Caco-2 (cell line): ENCODE data around the gene PRPF18. TPM values are rescaled to one million over a fixed set of nuclear protein-coding genes. Genes with fewer than 3 reads are reported as not detected.

Source experiments
- BruUV-seq: library from RNA; stranded (reverse); fragments of 400-500 nt; replicated peaks from 2 replicates; lab custom pipeline; 2021; lab: Mats Ljungman, UMichigan
- CTCF ChIA-PET: fragments of 300-600 bp; sonication (Branson Sonifier 250); formaldehyde crosslinking; loops from one replicate; lab custom pipeline; 2022; ENCODE audit warnings: antibody characterized with exemption; lab: Charles Lee
- POLR2A ChIA-PET: fragments of 300-600 bp; sonication (Branson Sonifier 250); formaldehyde crosslinking; loops from one replicate; lab custom pipeline; 2022; ENCODE audit warnings: antibody characterized with exemption; lab: Charles Lee
- DNase-seq, 2 experiments: peaks; one replicate each; pipeline versions ENCODE4 v3.0.0 to v3.0.0-alpha.2; 2020 to 2022
- H3K27me3 ChIP-seq: replicated peaks from 2 replicates; pipeline ENCODE4 v1.6.0; 2011; ENCODE audit warnings: low read length; ENCODE audit not compliant: control insufficient read depth, insufficient read depth
- H3K36me3 ChIP-seq: 2 replicates; pipeline ENCODE4 v1.5.1; 2011; ENCODE audit warnings: low read length; ENCODE audit not compliant: control insufficient read depth, insufficient read depth
- H3K4me1 ChIP-seq: fragments of 250-450 bp; sonication (Bioruptor Pico); 2 replicates; pipeline ENCODE4 v1.5.1; 2020; ENCODE audit warnings: mild to moderate bottlenecking
- H3K4me3 ChIP-seq: 2 replicates; pipeline ENCODE4 v1.5.1; 2011; ENCODE audit warnings: low read depth, mild to moderate bottlenecking, control low read depth, low read length
- H3K9me3 ChIP-seq: fragments of 250-450 bp; sonication (Bioruptor Pico); 2 replicates; pipeline ENCODE4 v1.5.1; 2020; ENCODE audit warnings: mild to moderate bottlenecking, moderate library complexity
- H3K27ac Mint-ChIP-seq: one replicate; pipeline ENCODE4 v1.8.0; 2022; ENCODE audit warnings: mixed read lengths; ENCODE audit not compliant: unreplicated experiment
- H3K27me3 Mint-ChIP-seq: one replicate; pipeline ENCODE4 v1.8.0; 2022; ENCODE audit warnings: mixed read lengths; ENCODE audit not compliant: insufficient read depth, unreplicated experiment
- H3K36me3 Mint-ChIP-seq: one replicate; pipeline ENCODE4 v1.8.0; 2022; ENCODE audit warnings: mild to moderate bottlenecking, mixed read lengths; ENCODE audit not compliant: insufficient read depth, unreplicated experiment
- H3K4me1 Mint-ChIP-seq: one replicate; pipeline ENCODE4 v1.8.0; 2022; ENCODE audit warnings: low read depth, mixed read lengths; ENCODE audit not compliant: unreplicated experiment
- H3K4me3 Mint-ChIP-seq: one replicate; pipeline ENCODE4 v1.8.0; 2022; ENCODE audit warnings: mild to moderate bottlenecking, moderate library complexity, mixed read lengths; ENCODE audit not compliant: unreplicated experiment
- H3K9me3 Mint-ChIP-seq: one replicate; pipeline ENCODE4 v1.8.0; 2022; ENCODE audit warnings: mixed read lengths; ENCODE audit not compliant: unreplicated experiment
- intact Hi-C: fragments of 100-400 bp; cut with micrococcal nuclease; formaldehyde crosslinking; loops from one replicate; pipeline ENCODE4 v1.10.0; 2022; ENCODE audit not compliant: unreplicated experiment
- total RNA-seq: library from RNA; stranded (reverse); gene quantifications from 2 replicates; pipeline ENCODE4 v1.2.3, GENCODE V29; 2022
- TF ChIP-seq, protein P1 (sequence below), 2 experiments: fragments of 200-600 bp in 1 of 2; IDR thresholded peaks; 1 replicate in 1 of 2; 2 replicates in 1 of 2; pipeline versions ENCODE4 v1.5.1 to v1.8.0; 2011 to 2022; ENCODE audit warnings: antibody characterized with exemption in 1 of 2, control low read depth in 1 of 2, inconsistent platforms in 1 of 2, low read depth in 1 of 2, low read length in 1 of 2, mild to moderate bottlenecking in 1 of 2, moderate library complexity in 1 of 2; ENCODE audit not compliant: insufficient read depth in 1 of 2, severe bottlenecking in 1 of 2, unreplicated experiment in 1 of 2

The PRPF18 gene
- total RNA-seq, 1 experiment from 2014 or later: 31.0 TPM

DNA sequence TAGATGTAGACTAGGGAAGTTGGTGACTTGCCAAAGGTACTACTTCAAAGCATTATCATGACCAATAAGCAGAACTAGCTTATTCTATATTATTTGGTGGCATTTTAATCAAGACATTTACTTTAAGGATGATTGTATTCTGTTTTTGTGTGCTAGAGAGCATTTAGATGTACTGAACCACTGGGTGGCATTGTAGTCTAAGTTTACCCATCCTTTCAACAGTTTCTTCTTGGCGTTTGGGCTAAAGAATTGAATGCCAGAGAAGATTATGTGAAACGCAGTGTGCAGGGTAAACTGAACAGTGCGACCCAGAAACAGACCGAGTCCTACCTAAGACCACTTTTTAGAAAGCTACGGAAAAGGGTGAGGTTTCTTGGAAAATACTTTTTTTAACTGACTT lies 26.8 kb downstream of the PRPF18 start:
- H3K27ac Mint-ChIP-seq: peak overlapping the region; percentile 42
- no peak overlapping the region for H3K4me3 Mint-ChIP-seq
- H3K36me3 Mint-ChIP-seq: peaks cover 64% of the 10 kb centered on the region
- POLR2A ChIA-PET: no interaction called here
- intact Hi-C loops: loop anchor here (1.0 to 5.0 kb wide), 3 partner anchors 37 to 165 kb away; no protein-coding TSS in a partner anchor
- BruUV-seq: no TSS peak
- Histone ChIP-seq H3K4me1 (peaks cover 28% of the 10 kb centered on the region), H3K9me3 (no peaks in the 10 kb centered on the region), H3K36me3 (peaks cover 3% of the 10 kb centered on the region), H3K27me3 (no peaks in the 10 kb centered on the region), H3K4me3 (no peak overlapping the region)
- peaks cover 30% of the 10 kb centered on the region for H3K4me1 Mint-ChIP-seq
- CTCF ChIA-PET: interaction anchor here (0.7 to 0.9 kb wide), 2 partner anchors 15 to 46 kb away, joined by 3 read pairs; no protein-coding TSS in a partner anchor
- no peaks in the 10 kb centered on the region for H3K9me3 Mint-ChIP-seq
- no peaks in the 10 kb centered on the region for H3K27me3 Mint-ChIP-seq
- TF ChIP-seq, protein P1, sequence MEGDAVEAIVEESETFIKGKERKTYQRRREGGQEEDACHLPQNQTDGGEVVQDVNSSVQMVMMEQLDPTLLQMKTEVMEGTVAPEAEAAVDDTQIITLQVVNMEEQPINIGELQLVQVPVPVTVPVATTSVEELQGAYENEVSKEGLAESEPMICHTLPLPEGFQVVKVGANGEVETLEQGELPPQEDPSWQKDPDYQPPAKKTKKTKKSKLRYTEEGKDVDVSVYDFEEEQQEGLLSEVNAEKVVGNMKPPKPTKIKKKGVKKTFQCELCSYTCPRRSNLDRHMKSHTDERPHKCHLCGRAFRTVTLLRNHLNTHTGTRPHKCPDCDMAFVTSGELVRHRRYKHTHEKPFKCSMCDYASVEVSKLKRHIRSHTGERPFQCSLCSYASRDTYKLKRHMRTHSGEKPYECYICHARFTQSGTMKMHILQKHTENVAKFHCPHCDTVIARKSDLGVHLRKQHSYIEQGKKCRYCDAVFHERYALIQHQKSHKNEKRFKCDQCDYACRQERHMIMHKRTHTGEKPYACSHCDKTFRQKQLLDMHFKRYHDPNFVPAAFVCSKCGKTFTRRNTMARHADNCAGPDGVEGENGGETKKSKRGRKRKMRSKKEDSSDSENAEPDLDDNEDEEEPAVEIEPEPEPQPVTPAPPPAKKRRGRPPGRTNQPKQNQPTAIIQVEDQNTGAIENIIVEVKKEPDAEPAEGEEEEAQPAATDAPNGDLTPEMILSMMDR (IDR thresholded peaks at IDR 0.05; ENCODE audit: insufficient read depth in 1 of 2, low read depth in 1 of 2, low read length in 1 of 2, severe bottlenecking in 1 of 2, unreplicated experiment in 1 of 2): peak; percentile 49 to 58
- DNase-seq: peak in 1 of 2 experiments; percentile 49

DNA sequence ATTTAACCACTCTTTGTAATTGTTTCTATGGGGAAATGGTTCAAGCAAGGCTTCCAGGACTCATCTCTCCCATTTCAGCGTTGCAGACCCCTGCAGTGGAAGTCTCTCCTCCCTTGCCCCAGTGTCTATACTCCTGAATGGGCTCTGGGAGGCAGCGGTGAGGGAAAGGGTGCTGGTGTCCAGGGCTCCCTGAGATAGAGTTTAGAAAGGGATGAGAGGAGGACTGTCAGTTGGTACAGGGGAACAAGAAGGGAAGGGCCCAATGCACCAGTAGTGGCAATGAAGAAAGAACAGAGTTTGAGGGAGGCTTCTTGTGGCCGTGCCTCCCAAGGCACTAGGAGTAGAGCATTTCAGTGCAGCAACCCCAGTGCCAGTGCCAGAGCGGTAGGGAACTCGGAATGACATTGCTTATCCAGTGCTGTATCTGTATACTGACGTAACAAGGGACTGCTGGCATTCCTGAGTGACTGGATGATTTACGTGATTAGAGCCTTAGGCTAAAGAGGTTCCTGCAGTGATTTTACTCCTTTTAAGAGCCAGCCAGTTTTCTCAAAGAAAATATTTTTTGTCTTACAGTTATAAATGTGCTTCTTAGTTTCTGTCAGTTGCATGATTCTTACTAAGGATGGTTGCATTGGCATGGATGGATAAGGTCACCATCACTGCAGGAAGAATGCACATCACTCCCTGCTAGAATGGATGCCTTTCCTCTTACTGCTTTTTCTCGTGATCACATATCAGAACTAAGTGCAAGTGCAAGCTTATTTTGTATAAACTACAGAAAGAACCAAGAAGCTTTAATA lies 28.0 kb downstream of the PRPF18 start:
- no TSS peak for BruUV-seq
- peak; percentile 70 to 78 for DNase-seq
- POLR2A ChIA-PET: no interaction called here
- peak overlapping the region; percentile 42 for H3K27ac Mint-ChIP-seq
- H3K4me1 Mint-ChIP-seq: peaks cover 30% of the 10 kb centered on the region
- H3K4me3 Mint-ChIP-seq: peak overlapping the region; percentile 7
- peaks cover 72% of the 10 kb centered on the region for H3K36me3 Mint-ChIP-seq
- peaks cover 3% of the 10 kb centered on the region for H3K36me3 ChIP-seq
- no peaks in the 10 kb centered on the region for H3K9me3 ChIP-seq
- TF ChIP-seq, protein P1 (IDR thresholded peaks at IDR 0.05; ENCODE audit: insufficient read depth in 1 of 2, low read depth in 1 of 2, low read length in 1 of 2, severe bottlenecking in 1 of 2, unreplicated experiment in 1 of 2): peak in 1 of 2 experiments; percentile 35
- no peaks in the 10 kb centered on the region for H3K27me3 ChIP-seq
- H3K4me1 ChIP-seq: peaks cover 28% of the 10 kb centered on the region
- CTCF ChIA-PET: no interaction called here
- intact Hi-C loops: loop anchor here (1.0 to 5.0 kb wide), 2 partner anchors 13 to 93 kb away; no protein-coding TSS in a partner anchor
- H3K4me3 ChIP-seq: no peak overlapping the region
- no peaks in the 10 kb centered on the region for H3K27me3 Mint-ChIP-seq
- no peaks in the 10 kb centered on the region for H3K9me3 Mint-ChIP-seq

DNA sequence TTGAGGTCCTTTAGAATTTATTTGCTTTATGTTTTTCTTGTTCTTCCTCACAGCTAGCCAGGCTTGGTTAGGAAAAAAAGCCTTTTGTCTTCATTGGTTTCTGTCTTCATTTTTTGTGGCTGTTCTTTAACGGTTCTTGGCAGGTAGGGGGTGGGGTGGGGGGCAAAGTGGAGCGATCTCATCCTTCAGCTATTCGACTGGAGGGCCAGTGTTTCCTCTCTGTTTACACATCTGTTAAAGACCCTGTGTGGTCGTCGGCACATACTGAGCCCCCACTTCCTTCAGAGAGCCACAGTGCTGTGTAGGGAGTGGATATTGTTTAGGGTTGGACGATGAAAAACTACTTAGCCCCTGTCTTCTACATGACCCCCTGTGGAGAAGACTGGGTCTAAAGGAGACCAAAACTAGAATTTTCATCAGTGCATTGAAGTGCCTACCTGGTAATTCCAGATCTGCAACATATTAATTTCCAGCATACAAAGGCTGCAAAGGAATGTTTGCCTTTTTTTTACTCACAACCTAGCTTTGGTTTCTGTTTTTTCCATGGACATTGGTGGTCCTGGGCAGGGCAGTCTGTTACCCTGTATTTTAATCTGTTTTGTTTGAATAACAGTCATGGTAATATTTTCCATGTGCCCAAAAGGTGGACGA lies 29.0 kb downstream of the PRPF18 start:
- H3K27me3 Mint-ChIP-seq: no peaks in the 10 kb centered on the region

More for the DNA sequence above, 29.0 kb downstream of the PRPF18 start:
- POLR2A ChIA-PET: no interaction called here
- Mint-ChIP-seq H3K4me3 (peak overlapping the region; percentile 6), H3K27ac (peak overlapping the region; percentile 42), H3K9me3 (no peaks in the 10 kb centered on the region), H3K4me1 (peaks cover 30% of the 10 kb centered on the region), H3K36me3 (peaks cover 68% of the 10 kb centered on the region)
- TF ChIP-seq, protein P1 (IDR thresholded peaks at IDR 0.05; ENCODE audit: insufficient read depth in 1 of 2, low read depth in 1 of 2, low read length in 1 of 2, severe bottlenecking in 1 of 2, unreplicated experiment in 1 of 2): no peak
- H3K27me3 ChIP-seq: no peaks in the 10 kb centered on the region
- DNase-seq: no peak
- H3K4me1 ChIP-seq: peaks cover 28% of the 10 kb centered on the region
- intact Hi-C loops: loop anchor here (1.0 kb wide), 1 partner anchor 12 kb away; no protein-coding TSS in a partner anchor
- H3K9me3 ChIP-seq: no peaks in the 10 kb centered on the region
- TSS peak; percentile 41 for BruUV-seq
- peaks cover 1% of the 10 kb centered on the region for H3K36me3 ChIP-seq
- CTCF ChIA-PET: no interaction called here
- H3K4me3 ChIP-seq: no peak overlapping the region
